IPS-NIHi7 (cell line): ENCODE data around the gene JMJD8.

Experiments used
- DNase-seq: peaks from one replicate; pipeline ENCODE4 v3.0.0; 2012; ENCODE audit warnings: mixed read lengths; ENCODE audit errors: extremely low spot score

Gene JMJD8

GRCh38 chr16:684071-684794 is at the start of gene JMJD8:
Gene JMJD8, minus strand, starts transcription at chr16:684334. Its CDS starts 15 bp downstream, at chr16:684319.
- DNase-seq, result peak; percentile 94

- peak; percentile 66 for DNase-seq
Measured at GRCh38 chr16:733382-734207, 49.5 kb upstream of the JMJD8 start.

GRCh38 chr16:732936-733335 is 48.8 kb upstream of the JMJD8 start:
- DNase-seq, result no peak

GRCh38 chr16:732332-732731 is 48.2 kb upstream of the JMJD8 start:
- no peak for DNase-seq

GRCh38 chr16:730666-731509 is 46.8 kb upstream of the JMJD8 start:
- DNase-seq, result no peak

DNA sequence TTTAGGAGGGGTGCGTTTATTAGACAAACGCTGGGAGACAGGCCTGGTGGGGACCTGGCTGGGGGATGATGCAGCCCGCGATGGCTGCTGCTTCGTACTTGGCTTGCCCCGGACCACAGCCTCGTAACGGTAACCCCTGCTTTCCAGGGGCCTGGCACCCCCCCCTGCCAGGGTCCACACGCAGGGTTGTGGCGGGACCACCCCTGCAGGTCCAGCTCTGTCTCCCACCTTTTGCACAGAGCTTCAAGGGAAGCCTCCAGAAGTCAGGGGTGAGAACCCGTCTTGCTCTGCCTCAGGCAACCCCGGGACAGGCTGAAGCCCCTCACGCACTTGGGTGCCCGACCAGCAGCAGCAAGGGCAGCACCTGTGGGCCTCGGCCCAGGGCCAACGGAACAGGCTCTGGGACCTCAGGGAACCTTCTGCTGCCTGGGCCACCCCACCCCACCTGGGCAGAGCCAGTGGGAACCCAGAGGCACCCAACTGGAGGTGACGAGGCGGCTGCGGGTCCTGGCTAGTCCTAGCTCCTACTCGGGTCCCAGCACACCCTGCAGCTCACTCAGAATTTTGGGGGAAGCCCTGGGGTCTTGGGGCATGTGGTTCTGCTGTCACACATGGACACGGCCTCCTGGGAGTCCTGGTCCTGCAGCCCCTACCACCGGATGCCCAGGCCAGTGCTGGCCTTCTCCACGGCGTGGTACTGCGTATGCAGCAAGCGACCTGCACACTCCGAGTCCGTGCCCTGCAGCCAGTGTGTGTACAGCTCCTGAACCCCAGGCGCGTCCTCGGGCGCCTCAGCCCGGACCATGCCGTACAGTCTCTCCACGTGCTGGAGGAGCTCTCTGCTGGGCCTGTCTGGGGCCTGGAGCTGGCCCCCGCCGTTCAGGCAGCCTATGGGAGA is 45.9 kb upstream of the JMJD8 start:
- DNase-seq, result no peak

- DNase-seq, result no peak
Measured at GRCh38 chr16:728890-729744, 45.0 kb upstream of the JMJD8 start.

GRCh38 chr16:728131-728889 is 44.2 kb upstream of the JMJD8 start:
- DNase-seq, result peak; percentile 75

DNA sequence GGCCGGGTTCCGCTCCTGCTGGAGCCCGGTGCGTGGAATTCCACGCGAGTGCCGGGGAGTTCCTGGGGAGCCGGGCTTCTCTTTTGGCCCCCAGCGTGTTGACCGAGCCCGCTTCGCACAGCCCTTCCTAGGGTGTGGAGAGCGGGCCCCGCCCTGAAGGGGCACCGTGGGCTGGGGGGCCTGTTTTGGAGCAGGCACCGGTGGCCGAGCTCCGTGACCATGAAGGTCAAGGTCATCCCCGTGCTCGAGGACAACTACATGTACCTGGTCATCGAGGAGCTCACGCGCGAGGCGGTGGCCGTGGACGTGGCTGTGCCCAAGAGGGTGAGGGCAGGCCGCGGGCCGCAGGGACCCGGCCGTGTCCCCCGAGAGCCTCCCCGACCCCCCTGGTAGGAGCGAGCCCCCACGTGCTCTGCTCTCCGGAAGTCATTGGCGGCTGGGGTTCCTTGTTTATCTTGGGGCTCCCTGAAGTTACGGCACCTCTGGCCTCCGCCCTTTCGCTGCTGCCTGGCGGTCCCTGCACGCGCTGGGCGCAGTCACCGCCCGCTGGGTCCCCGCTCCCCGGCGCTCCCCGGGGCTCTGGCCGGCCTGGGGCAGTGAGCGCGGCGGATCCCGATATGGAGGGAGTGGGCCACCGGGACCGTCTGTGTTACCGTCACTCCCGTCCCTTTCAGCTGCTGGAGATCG is 43.3 kb upstream of the JMJD8 start:
- no peak for DNase-seq

DNA sequence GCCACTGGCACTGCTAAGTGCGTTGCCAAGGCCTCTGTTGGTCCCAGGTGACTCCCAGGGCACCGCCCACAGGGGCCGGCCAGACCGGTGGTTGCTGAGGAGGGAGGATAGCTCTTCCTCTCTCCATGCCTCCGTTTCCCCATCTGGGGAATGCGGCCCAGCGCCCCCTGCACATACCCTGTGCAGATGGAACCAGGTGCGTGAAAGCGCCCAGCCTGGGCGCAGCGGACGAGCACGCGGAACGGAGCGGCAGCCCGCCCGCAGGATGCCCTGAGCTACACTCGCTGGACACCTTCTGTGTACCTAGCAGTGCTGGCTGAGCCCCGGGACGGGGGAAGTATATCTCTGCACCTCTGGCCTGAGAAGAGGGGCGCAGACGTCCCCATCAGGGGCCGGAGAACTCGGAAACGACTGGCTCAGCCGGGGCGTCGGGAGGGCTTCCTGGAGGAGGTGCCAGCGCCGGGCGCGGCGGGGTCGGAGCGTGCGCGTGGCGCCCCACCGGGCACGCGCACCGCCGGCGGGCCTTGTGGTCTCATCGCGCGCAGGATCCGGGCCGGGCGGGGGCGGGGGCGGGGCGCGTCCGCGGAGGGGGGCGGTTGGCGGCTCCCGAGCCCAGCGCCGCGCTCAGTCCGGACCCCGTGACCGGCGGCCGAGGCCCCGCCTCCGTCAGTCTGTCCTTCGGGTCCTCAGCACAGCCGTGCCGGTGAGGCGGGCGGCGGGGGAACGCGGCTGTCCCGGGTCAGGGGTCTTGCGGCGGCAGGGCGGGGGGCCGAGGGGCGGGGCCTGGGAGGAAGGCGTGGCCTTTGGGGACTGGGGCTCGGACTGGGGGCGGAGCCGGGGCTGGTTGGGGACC is 42.5 kb upstream of the JMJD8 start, which contains the start of the genes CCDC78 and HAGHL:
TSS of gene CCDC78 (minus strand) at position 6 of the 853 bp plus-strand sequence. CDS start 76 bp downstream, outside the sequence.
TSS of gene HAGHL (plus strand) at position 669 of the 853 bp plus-strand sequence. CDS start 404 bp downstream, outside the sequence.
- peak; percentile 79 for DNase-seq

DNA sequence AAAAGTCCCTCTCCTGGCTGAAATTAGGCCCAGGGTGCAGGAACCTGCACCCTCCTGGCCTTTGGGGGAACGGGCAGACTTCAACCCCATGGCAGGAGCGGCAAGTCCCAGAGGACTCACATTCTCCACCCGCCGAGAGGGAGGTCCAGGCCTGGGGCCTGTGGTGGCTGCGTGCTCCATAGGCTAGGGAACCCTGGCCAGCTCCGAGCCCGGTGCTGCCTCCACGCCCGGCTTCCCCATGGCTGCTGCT is 42.0 kb upstream of the JMJD8 start:
- DNase-seq, result no peak

GRCh38 chr16:725463-726187 is 41.5 kb upstream of the JMJD8 start:
- no peak for DNase-seq

- no peak for DNase-seq
Measured at GRCh38 chr16:725041-725376, 40.9 kb upstream of the JMJD8 start.

GRCh38 chr16:724188-725040 is 40.3 kb upstream of the JMJD8 start:
- DNase-seq, result no peak

- DNase-seq, result no peak
Measured at GRCh38 chr16:723695-724094, 39.6 kb upstream of the JMJD8 start.
